Naive thymus-derived CD8-positive, alpha-beta T cell (primary cell): ENCODE measurements around the gene TJP3. TPM values are rescaled to one million over a fixed set of nuclear protein-coding genes. Genes with fewer than 3 reads are reported as not detected.

ENCODE experiments used
- ATAC-seq, 2 donors: fragments of 150-1000 bp; cut with Tn5 transposase in 1 of 2; sonication (Bioruptor Pico), chemical (Tn5 transposase) in 1 of 2; 1 replicate in 1 of 2; 2 replicates in 1 of 2; pipeline ENCODE4 v1.10.0; 2021; ENCODE audit warnings: mild to moderate bottlenecking in 2 of 2, moderate library complexity in 2 of 2
- POLR2A ChIA-PET: fragments of 350-600 bp; sonication (Branson Sonifier 250); formaldehyde crosslinking; loops from one replicate; lab custom pipeline; 2021; ENCODE audit warnings: antibody characterized with exemption; lab: Charles Lee
- DNase-seq, 10 donors: peaks; one replicate each; pipeline versions ENCODE4 v3.0.0 to v3.0.0-alpha.2; 2020 to 2022
- H3K27ac Mint-ChIP-seq, 10 donors: one replicate each; pipeline ENCODE4 v1.8.0; 2020 to 2022; ENCODE audit warnings: mild to moderate bottlenecking in 10 of 10, mixed read lengths in 10 of 10, moderate library complexity in 4 of 10, inconsistent platforms in 1 of 10
- H3K27me3 Mint-ChIP-seq, 5 donors: one replicate each; pipeline ENCODE4 v1.8.0; 2021 to 2022; ENCODE audit warnings: mixed read lengths in 5 of 5
- H3K36me3 Mint-ChIP-seq, 3 donors: one replicate each; pipeline ENCODE4 v1.8.0; 2020 to 2022; ENCODE audit warnings: mixed read lengths in 3 of 3, mild to moderate bottlenecking in 2 of 3, inconsistent platforms in 1 of 3
- H3K4me1 Mint-ChIP-seq, 4 donors: one replicate each; pipeline ENCODE4 v1.8.0; 2021 to 2022; ENCODE audit warnings: mixed read lengths in 4 of 4
- H3K4me3 Mint-ChIP-seq, 10 donors: one replicate each; pipeline ENCODE4 v1.8.0; 2020 to 2022; ENCODE audit warnings: mild to moderate bottlenecking in 10 of 10, mixed read lengths in 10 of 10, moderate library complexity in 6 of 10, inconsistent platforms in 1 of 10
- H3K9me3 Mint-ChIP-seq, 9 donors: one replicate each; pipeline ENCODE4 v1.8.0; 2020 to 2022; ENCODE audit warnings: mixed read lengths in 9 of 9, mild to moderate bottlenecking in 3 of 9, inconsistent platforms in 1 of 9, moderate library complexity in 1 of 9
- polyA plus RNA-seq, 3 donors: library from polyadenylated mRNA; unstranded; fragments of 300-500 nt; fragmentation: Illumina TruSeq; gene quantifications; one replicate each; pipeline ENCODE4 v1.2.3, GENCODE V29; 2021
- total RNA-seq, 8 experiments: library from RNA in 2 of 8; stranded (reverse) in 2 of 8; gene quantifications; one replicate each; pipeline ENCODE4 v1.2.3 and lab custom pipeline; 2021 to 2026

The TJP3 gene
- total and polyA plus RNA-seq, 5 experiments from 2014 or later = 5.2 to 13.0 (median 11.1) TPM

DNA sequence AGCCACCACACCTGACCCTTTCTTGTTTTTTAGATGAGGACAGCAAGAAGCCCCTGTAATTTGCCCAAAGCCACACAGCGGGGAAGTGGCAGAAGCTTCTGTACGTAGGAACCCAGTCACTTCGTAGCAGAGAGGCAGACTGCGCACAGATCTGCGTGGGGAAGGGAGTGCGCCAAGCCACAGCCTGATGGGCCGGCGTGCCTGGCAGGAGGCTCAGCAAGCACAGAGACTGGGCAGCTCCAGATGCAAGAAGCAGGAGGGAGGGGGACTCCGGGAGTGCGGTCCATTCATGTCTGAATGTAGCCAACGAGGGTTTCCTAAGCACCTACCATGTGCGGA, 347 bp upstream of the TJP3 start:
- Mint-ChIP-seq H3K27me3 (peaks cover 0 to 19% (median 2%) of the 10 kb centered on the region in 5 donors), H3K9me3 (no peaks in the 10 kb centered on the region), H3K36me3 (no peaks in the 10 kb centered on the region), H3K4me1 (peaks cover 0 to 2% (median under 1%) of the 10 kb centered on the region in 4 donors), H3K27ac (no peak overlapping the region), H3K4me3 (no peak overlapping the region)
- DNase-seq = no peak
- POLR2A ChIA-PET = interaction anchor here (0.9 kb wide), 1 partner anchor 10 kb away, joined by 3 read pairs; no protein-coding TSS in a partner anchor
- ATAC-seq = no peak

DNA sequence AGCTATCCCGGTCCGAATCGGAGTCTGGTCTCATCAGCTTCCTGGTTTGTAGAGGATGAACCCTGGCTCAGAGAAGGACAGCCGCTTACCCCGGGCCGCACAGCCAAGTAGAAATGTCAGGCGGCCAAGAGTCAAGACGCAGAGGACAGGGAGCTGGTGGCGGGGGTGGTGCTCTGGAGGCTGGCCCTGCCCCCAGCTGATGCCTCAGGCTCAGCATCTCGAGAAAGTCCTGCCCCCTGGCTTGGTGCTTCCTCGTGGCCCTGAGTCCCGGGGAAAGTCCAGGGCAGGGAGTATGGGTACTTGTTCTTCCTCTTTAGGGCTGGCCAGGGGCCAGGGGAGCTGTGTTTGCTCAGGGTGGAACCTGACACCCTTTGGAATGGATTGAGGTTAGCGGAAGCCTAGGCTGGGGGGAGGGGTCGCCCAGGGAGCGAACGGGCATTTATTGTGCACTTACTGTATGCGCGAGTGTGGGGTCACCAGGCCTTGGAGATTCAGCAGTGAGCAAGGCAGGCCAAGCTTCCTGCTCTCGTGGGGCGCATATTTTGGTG, 2.2 kb downstream of the TJP3 start:
- H3K27ac Mint-ChIP-seq = peak overlapping the region in 1 of 10 donors; percentile 40
- DNase-seq (no peak), ATAC-seq (no peak)
- POLR2A ChIA-PET = interaction anchor here (0.7 kb wide), 1 partner anchor 43 kb away, joined by 3 read pairs; no protein-coding TSS in a partner anchor
- no peaks in the 10 kb centered on the region for H3K36me3 Mint-ChIP-seq
- H3K9me3 Mint-ChIP-seq = no peaks in the 10 kb centered on the region
- peaks cover 2 to 7% (median 4%) of the 10 kb centered on the region in 4 donors for H3K4me1 Mint-ChIP-seq
- peaks cover 0 to 13% (median 2%) of the 10 kb centered on the region in 5 donors for H3K27me3 Mint-ChIP-seq
- no peak overlapping the region for H3K4me3 Mint-ChIP-seq

DNA sequence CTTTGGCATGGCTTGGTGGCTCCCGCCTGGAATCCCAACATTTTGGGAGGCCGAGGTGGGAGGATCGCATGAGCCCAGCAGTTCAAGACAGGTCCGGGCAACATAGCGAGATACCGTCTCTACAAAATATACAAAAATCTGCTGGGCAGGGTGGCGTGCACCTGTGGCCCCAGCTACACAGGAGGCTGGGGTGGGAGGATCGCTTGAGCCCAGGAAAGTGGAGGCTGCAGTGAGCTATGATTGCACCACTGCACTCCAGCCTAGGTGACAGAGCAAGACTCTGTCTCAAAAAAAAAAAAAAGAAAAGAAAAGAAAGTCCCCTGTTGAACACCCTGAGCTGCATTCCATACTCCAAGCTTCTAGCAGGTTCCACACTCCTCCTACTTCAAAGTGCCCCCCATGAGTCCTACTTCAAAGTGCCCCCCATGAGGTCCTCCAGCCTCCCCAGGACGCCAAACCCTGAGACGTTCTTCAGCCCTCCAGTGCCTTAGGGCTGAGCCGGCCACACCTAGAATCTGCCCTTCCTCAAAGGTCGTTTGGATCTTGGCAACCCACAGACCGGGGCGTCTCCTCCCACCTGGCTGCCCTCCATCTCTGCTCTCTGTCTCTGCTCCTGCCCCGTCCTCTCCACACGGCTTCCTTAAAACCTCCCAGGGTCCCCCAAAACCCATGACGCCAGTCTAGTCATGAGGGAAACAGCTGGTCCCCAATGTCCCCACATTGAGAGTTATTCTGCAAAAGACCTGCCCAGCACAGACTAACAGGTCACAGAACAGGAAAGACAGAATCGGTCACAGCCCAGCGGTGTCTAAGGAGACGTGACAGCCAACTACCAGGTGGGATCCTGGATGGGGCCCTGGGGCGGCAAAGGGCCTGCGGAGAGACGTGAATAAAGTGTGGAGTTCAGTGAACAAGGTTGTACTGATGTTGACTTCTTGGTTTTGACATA, 4.8 kb downstream of the TJP3 start:
- Mint-ChIP-seq H3K4me1 (peaks cover 0 to 7% (median 4%) of the 10 kb centered on the region in 4 donors), H3K36me3 (no peaks in the 10 kb centered on the region), H3K9me3 (no peaks in the 10 kb centered on the region), H3K27ac (peak overlapping the region in 4 of 10 donors; percentile 0 to 47 (median 32)), H3K4me3 (no peak overlapping the region), H3K27me3 (peaks cover 0 to 8% (median 2%) of the 10 kb centered on the region in 5 donors)
- DNase-seq (no peak), ATAC-seq (no peak)
- POLR2A ChIA-PET = no interaction called here

DNA sequence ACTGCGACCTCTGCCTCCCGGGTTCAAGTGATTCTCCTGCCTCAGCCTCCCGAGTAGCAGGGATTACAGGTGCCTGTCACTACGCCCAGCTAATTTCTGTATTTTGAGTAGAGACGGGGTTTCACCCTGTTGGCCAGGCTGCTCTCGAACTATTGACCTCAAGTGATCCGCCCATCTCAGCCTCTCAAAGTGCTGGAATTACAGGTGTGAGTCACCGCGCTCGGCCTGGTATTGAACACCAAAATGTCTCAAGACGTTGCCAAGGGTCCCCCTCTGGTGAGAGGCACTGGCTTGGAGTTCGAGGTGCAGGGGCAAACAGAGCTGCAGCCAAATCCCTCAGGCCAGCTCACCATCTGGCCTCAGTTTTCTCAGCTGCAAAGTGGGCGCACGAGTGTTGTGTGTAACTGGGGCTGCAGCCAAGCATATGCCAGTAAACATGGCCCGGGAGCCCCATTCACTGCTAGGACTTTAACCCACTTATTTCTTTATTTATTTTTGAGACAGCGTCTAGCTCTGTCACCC, 8.0 kb downstream of the TJP3 start:
- ATAC-seq (no peak), DNase-seq (no peak)
- H3K36me3 Mint-ChIP-seq = no peaks in the 10 kb centered on the region
- H3K9me3 Mint-ChIP-seq = no peaks in the 10 kb centered on the region
- no peak overlapping the region for H3K27ac Mint-ChIP-seq
- peaks cover 0 to 7% (median 2%) of the 10 kb centered on the region in 5 donors for H3K27me3 Mint-ChIP-seq
- POLR2A ChIA-PET = no interaction called here
- H3K4me1 Mint-ChIP-seq = peaks cover 0 to 15% (median 10%) of the 10 kb centered on the region in 4 donors
- H3K4me3 Mint-ChIP-seq = no peak overlapping the region

DNA sequence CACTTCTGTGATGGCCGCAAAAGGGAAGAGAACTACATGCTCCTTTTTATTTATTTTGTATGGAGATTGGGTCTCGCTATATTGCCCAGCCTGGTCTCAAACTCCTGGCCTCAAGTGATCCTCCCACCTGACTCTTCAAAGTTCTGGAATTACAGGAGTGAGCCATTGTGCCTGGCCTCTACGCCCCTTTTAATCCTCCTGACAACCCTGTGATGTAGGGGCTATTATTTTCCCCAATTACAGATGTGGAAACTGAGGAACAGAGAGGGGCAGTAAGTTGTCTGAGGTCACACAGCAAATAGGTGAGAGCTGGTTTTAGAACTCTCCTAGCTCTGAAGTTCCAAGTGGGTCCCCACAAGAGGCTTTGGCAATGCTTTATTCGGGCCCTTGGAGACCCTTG, 11.7 kb downstream of the TJP3 start:
- no peak for ATAC-seq
- Mint-ChIP-seq H3K36me3 (no peaks in the 10 kb centered on the region), H3K27me3 (peaks cover 0 to 9% (median 2%) of the 10 kb centered on the region in 5 donors), H3K4me3 (peak overlapping the region in 1 of 10 donors; percentile 18), H3K27ac (no peak overlapping the region), H3K9me3 (no peaks in the 10 kb centered on the region), H3K4me1 (peaks cover 1 to 29% (median 15%) of the 10 kb centered on the region in 4 donors)
- DNase-seq = no peak
- POLR2A ChIA-PET = interaction anchor here (3.3 kb wide), 1 partner anchor 42 kb away, joined by 19 read pairs; the partner anchor contains the start of genes APBA3 and MRPL54

DNA sequence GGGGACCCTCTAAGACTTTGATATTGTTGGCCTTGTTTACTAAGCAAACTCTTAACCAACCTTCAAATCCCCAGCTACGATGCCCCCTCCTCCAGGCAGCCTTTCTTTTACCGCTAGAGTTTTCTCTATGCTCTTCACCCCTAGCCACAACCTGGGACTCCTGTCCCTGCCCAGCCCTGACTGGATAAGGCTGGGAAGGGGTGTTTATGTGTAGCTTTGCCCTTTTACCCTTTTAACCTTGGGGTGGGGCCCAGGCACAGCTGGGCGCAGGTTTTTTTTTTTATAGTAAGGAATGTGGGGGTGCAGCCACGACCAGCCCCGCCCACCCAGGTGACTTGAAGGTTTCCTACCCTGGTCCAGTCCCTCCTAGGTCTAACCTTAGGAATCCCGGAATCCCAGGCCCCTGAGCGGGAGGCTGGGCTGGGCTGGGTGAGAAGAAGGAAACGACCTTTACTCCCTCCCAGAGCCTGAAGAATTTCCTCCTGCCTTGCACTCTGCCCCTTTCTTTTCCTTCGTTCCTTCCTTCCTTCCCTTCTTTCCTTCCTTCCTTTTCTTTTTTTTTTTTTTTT, 12.2 kb downstream of the TJP3 start:
- peaks cover 5 to 31% (median 15%) of the 10 kb centered on the region in 4 donors for H3K4me1 Mint-ChIP-seq
- H3K4me3 Mint-ChIP-seq = peak overlapping the region in 4 of 10 donors; percentile 19 to 90 (median 80)
- H3K27me3 Mint-ChIP-seq = peaks cover 0 to 9% (median 2%) of the 10 kb centered on the region in 5 donors
- ATAC-seq (no peak), DNase-seq (no peak)
- no peaks in the 10 kb centered on the region for H3K9me3 Mint-ChIP-seq
- no peaks in the 10 kb centered on the region for H3K36me3 Mint-ChIP-seq
- POLR2A ChIA-PET = interaction anchor here (0.6 to 3.3 kb wide), 4 partner anchors 41 to 356 kb away, joined by 3 to 19 read pairs (median 6); partner anchors contain the start of genes APBA3 and MRPL54
- no peak overlapping the region for H3K27ac Mint-ChIP-seq

DNA sequence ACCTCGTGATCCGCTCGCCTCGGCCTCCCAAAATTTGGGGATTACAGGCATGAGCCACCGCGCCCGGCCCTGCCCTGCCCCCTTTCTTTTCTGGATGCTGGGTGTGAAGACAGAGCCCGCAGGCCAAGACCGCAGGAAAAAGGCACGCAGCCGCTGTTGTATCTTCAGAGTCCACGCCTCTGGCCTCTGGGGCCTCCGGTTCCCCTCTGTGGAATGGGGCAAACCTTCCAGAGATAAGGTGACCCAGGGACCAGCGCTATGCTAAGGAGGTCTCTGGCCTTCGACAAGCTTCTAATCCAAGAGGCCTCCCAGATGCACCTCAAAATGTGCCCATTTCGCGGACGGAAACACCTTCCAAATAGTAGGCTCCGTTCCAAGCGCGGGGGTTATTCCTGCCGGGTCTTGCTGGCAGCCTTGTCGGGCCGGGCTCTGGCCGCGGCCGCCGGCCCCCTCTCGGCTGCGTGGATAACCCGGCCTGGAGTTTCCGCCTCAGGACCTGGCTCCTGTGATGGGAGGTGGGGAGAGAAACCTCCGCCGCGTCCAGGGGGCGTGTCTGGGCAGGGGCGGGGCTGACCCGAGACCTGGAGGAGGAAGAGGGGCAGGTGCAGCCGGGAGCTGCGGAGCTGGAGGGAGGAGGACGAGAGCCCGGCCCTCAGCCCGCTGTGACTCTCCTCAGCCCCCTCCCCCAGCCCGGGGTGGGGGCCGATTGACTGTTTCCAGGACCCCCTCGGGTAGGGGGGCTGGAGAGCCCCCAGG, 13.1 kb downstream of the TJP3 start:
- peaks cover 0 to 9% (median 2%) of the 10 kb centered on the region in 5 donors for H3K27me3 Mint-ChIP-seq
- peak; percentile 85 to 93 for ATAC-seq
- peak overlapping the region; percentile 75 to 90 (median 80) for H3K4me3 Mint-ChIP-seq
- peak overlapping the region in 1 of 10 donors; percentile 9 for H3K27ac Mint-ChIP-seq
- POLR2A ChIA-PET = interaction anchor here (0.5 to 3.3 kb wide), 6 partner anchors 10 to 357 kb away, joined by 3 to 19 read pairs (median 4); partner anchors contain the start of genes APBA3 and MRPL54
- no peaks in the 10 kb centered on the region for H3K36me3 Mint-ChIP-seq
- H3K9me3 Mint-ChIP-seq = no peaks in the 10 kb centered on the region
- peak; percentile 72 to 89 (median 80) for DNase-seq
- peaks cover 5 to 31% (median 15%) of the 10 kb centered on the region in 4 donors for H3K4me1 Mint-ChIP-seq

DNA sequence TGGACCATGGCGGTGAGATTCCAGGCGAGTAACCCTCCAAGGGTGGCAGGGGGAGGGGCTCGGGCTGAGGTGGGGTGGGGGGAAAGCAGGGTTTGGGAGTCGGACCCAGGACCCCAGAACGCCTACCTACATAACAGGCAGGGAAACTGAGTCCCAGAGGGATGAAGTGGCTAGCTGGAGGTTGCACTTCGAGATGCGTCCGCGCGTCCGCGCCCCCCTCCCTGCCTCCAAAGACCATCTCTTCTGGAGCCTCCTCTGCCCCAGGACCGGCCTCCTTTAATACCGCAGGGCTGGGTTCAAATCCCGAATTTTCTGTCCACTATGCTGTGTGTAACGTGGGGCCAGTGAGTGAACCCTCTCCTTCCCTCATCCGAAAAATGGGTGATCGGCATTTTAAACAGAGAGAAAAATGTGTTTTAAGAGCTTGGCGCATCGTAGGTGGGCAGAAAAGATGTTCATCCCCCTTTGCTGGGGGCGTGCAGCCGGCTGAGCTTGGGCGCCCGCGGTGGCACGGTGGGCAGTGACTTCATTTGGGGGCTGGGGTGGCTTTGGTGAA, 13.8 kb downstream of the TJP3 start:
- Mint-ChIP-seq H3K9me3 (no peaks in the 10 kb centered on the region), H3K4me3 (peak overlapping the region; percentile 75 to 90 (median 80)), H3K4me1 (peaks cover 5 to 31% (median 15%) of the 10 kb centered on the region in 4 donors), H3K36me3 (no peaks in the 10 kb centered on the region), H3K27me3 (peaks cover 0 to 9% (median 2%) of the 10 kb centered on the region in 5 donors), H3K27ac (peak overlapping the region in 5 of 10 donors; percentile 9 to 47 (median 28))
- POLR2A ChIA-PET = interaction anchor here (0.5 to 3.3 kb wide), 5 partner anchors 9 to 45 kb away, joined by 3 to 19 read pairs (median 5); partner anchors contain the start of genes APBA3 and MRPL54
- ATAC-seq = no peak
- no peak for DNase-seq

DNA sequence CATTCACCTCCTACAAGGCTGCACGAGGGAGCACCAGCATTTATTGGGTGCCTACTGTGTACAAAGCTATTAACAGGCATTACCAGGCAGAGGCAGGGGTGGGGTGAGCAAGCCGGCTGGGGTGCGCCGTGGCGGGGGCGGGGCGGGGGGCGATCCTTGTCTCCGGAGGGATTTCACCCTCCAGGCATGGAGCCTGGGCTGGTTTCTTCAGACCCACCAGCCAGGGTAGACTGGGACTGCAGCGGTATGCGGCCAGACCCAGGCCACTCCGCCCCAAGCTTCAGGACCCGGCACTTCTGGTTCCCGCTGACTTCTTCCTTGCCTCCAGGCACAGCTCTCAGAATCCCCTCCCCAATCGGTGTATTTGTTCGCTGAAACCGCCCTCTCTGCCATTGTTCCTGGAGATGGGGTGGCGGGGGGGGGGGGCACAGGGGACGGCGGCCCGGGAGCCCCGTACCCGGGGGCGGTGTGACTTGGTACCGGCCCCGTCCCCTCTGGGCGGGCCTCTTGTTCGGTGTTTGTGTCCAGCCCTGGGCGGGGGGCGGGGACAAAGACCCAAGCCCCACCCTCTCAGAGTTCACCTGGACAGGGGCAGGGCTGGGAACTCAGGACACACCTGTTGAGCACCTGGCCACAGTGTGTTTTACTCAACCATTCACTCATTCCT, 14.4 kb downstream of the TJP3 start:
- DNase-seq (no peak), ATAC-seq (no peak)
- peaks cover 0 to 9% (median 2%) of the 10 kb centered on the region in 5 donors for H3K27me3 Mint-ChIP-seq
- POLR2A ChIA-PET = interaction anchor here (0.5 to 3.3 kb wide), 4 partner anchors 8 to 265 kb away, joined by 3 to 19 read pairs (median 6); partner anchors contain the start of genes APBA3 and MRPL54
- H3K4me3 Mint-ChIP-seq = peak overlapping the region; percentile 75 to 90 (median 80)
- H3K9me3 Mint-ChIP-seq = no peaks in the 10 kb centered on the region
- H3K4me1 Mint-ChIP-seq = peaks cover 5 to 31% (median 15%) of the 10 kb centered on the region in 4 donors
- peak overlapping the region in 2 of 10 donors; percentile 28 to 47 for H3K27ac Mint-ChIP-seq
- no peaks in the 10 kb centered on the region for H3K36me3 Mint-ChIP-seq

DNA sequence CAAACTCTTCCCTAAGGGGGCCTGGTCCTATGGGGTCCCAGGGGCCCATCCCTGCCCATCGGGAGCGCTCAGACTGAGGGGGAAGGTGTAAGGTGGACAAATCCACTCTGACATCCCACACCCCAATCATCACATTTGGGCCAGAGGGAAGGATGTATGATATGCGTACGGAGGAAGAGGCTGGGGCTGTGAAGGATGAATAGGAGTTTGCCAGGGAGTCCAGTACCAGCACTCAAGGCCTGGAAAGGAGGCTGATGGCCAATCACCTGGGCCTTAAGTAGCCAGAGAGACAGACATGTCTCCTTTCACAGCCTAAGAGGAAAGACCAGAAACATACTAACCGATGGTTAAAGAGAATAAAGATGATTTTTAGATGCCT, 14.9 kb downstream of the TJP3 start:
- DNase-seq (no peak), ATAC-seq (no peak)
- Mint-ChIP-seq H3K9me3 (no peaks in the 10 kb centered on the region), H3K4me3 (peak overlapping the region in 7 of 10 donors; percentile 8 to 49 (median 36)), H3K27ac (peak overlapping the region in 2 of 10 donors; percentile 66 to 76), H3K36me3 (no peaks in the 10 kb centered on the region), H3K4me1 (peaks cover 5 to 31% (median 15%) of the 10 kb centered on the region in 4 donors), H3K27me3 (peaks cover 0 to 9% (median 2%) of the 10 kb centered on the region in 5 donors)
- POLR2A ChIA-PET = interaction anchor here (0.5 to 0.9 kb wide), 2 partner anchors 40 to 265 kb away, joined by 3 to 4 read pairs; partner anchors contain the start of gene MRPL54
